K562 (cell line): ENCODE data around the gene DPH2. TPM values are rescaled to one million over a fixed set of nuclear protein-coding genes. Genes with fewer than 3 reads are reported as not detected.

Experiments used
- CEBPB ChIP-seq: fragments of 450-650 bp; IDR thresholded peaks from 2 replicates; pipeline ENCODE4 v1.6.1; 2016; ENCODE audit warnings: missing genetic modification characterization, missing compliant biosample characterization
- HDAC1 ChIP-seq, 2 experiments: fragments of 450-650 bp; IDR thresholded peaks; 2 replicates each; pipeline ENCODE4 v1.6.1; 2016 to 2017; ENCODE audit warnings: inconsistent platforms in 1 of 2, mild to moderate bottlenecking in 1 of 2, moderate library complexity in 1 of 2
- MEF2D ChIP-seq: conservative IDR thresholded peaks from 2 replicates; pipeline ENCODE4 v1.6.1; 2016; ENCODE audit warnings: low read depth, missing genetic modification characterization, missing compliant biosample characterization
- MTF1 ChIP-seq: fragments of 250-450 bp; sonication (Bioruptor Pico); IDR thresholded peaks from 2 replicates; pipeline ENCODE4 v1.9.0; 2021; ENCODE audit warnings: moderate library complexity, mild to moderate bottlenecking, inconsistent platforms, borderline replicate concordance
- NFIC ChIP-seq: fragments of 450-650 bp; IDR thresholded peaks from 2 replicates; pipeline ENCODE4 v1.6.1; 2017; ENCODE audit warnings: mild to moderate bottlenecking, inconsistent platforms
- POLR2A ChIP-seq: fragments of 450-650 bp; conservative IDR thresholded peaks from 2 replicates; pipeline ENCODE4 v1.6.1; 2016
- RBBP5 ChIP-seq: fragments of 200-600 bp; sonication (generic); IDR thresholded peaks from 2 replicates; pipeline ENCODE4 v1.6.1; 2012; ENCODE audit warnings: borderline replicate concordance, mild to moderate bottlenecking, low read length, control low read depth, inconsistent platforms; ENCODE audit not compliant: insufficient read depth, poor library complexity, severe bottlenecking
- SIN3A ChIP-seq, 2 experiments: fragments of 150-350 bp in 1 of 2; IDR thresholded peaks; 2 replicates each; pipeline ENCODE4 v1.6.1; 2011 to 2016; ENCODE audit warnings: borderline replicate concordance in 2 of 2, low read depth in 2 of 2, low read length in 2 of 2, mild to moderate bottlenecking in 2 of 2, moderate library complexity in 2 of 2; ENCODE audit not compliant: control insufficient read depth in 1 of 2
- SMARCC2 ChIP-seq: fragments of 450-650 bp; IDR thresholded peaks from 2 replicates; pipeline ENCODE4 v1.6.1; 2017; ENCODE audit warnings: antibody characterized with exemption, moderate library complexity, mild to moderate bottlenecking, low read depth
- SPI1 ChIP-seq: IDR thresholded peaks from 2 replicates; pipeline ENCODE4 v1.6.1; 2011; ENCODE audit warnings: low read depth, low read length, control low read depth, borderline replicate concordance
- YBX1 ChIP-seq: fragments of 450-650 bp; IDR thresholded peaks from 2 replicates; pipeline ENCODE4 v1.7.1; 2016; ENCODE audit warnings: mild to moderate bottlenecking
- ZNF253 ChIP-seq: fragments of 250-450 bp; sonication (Bioruptor Pico); conservative IDR thresholded peaks from 2 replicates; pipeline ENCODE4 v1.6.1; 2021; ENCODE audit warnings: mild to moderate bottlenecking
- ZNF778 ChIP-seq: fragments of 450-650 bp; formaldehyde crosslinking; IDR thresholded peaks from 2 replicates; pipeline ENCODE4 v1.4.0; 2020; ENCODE audit warnings: mild to moderate bottlenecking, moderate library complexity
- polyA plus RNA-seq, 8 experiments: library from polyadenylated mRNA; depleted of rRNA in 4 of 8; stranded (reverse) in 5 of 8; unstranded in 3 of 8; fragments of >200 nt; fragmentation: Nextera tagmentation in 2 of 8; fragmentation: Illumina TruSeq in 1 of 8; extraction: Ambion mirVana in 2 of 8; extraction: Trizol in 1 of 8; gene quantifications; 2 replicates each; pipeline versions ENCODE4 v1.2.1 to v1.2.3, GENCODE V29; 2011 to 2014; ENCODE audit warnings: inconsistent platforms in 1 of 8, missing spikeins in 1 of 8
- total RNA-seq, 7 experiments: library from RNA; depleted of rRNA in 6 of 7; stranded (reverse); fragments of >200 nt in 6 of 7; fragmentation: Illumina TruSeq in 2 of 7; extraction: Trizol in 2 of 7; gene quantifications; 2 replicates each; pipeline versions ENCODE4 v1.2.1 to v1.2.3, GENCODE V29; 2011 to 2021; ENCODE audit warnings: low replicate concordance in 1 of 7
- TF ChIP-seq, protein P1 (sequence below), 2 experiments: fragments of 450-650 bp in 1 of 2; sonication (generic) in 1 of 2; formaldehyde crosslinking in 1 of 2; IDR thresholded peaks; 2 replicates each; pipeline versions ENCODE4 v1.7.1 to v1.9.0; 2016 to 2022; ENCODE audit warnings: inconsistent platforms in 1 of 2, mild to moderate bottlenecking in 1 of 2, missing genetic modification reagents in 1 of 2
- TF ChIP-seq, protein P2 (sequence below): fragments of 450-650 bp; IDR thresholded peaks from 2 replicates; pipeline ENCODE4 v1.6.1; 2016; ENCODE audit warnings: antibody characterized with exemption

The DPH2 gene
- total and polyA plus RNA-seq, 9 of the 15 experiments (the other 6 are each of a cell fraction or from before 2014, with no cell fraction given) = 17.9 to 94.1 (median 68.1) TPM

DNA sequence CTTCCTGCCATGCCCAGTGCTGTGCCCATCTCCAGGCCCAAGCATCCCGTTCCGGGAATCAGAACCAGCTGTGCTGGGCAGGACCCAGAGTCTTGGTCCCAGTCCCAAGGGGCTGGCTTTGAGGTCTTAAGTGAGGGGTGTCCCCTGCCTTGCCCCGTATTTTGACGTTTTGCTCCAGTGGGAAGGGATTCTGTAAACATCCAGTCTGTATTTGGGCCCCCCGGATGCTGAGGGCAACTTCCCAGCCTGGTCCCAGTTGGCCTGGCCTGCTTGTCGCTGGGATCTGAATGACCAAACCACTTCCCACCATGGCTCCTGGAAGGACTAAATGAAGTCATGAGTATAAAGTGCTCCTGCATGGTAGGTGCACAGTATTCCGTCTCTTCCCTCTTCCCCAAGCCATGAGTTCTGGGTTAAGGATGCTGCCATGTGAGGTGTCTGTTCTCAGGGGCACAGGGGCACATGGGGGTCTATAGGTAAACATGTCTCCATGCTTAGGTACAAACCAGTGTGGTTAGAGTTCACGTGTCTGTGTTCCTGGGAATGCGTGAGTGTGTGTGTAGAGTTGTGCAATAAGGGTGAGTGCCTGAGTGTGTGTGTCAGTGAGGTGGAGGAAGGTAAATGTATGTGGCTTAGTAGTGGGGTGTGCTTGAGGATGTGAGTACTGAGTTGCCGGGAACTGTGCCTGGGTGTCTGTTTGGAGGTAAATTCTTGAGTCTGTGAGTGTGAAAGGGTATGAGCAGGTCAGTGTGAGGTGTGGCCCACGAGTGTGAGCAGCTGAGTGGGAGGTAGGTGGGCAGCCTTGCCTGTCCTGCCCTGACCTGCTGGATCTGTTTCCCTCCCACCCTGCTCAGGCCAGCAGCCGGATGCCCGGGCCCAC, 10.7 kb downstream of the DPH2 start (continued):
- TF ChIP-seq, protein P1, sequence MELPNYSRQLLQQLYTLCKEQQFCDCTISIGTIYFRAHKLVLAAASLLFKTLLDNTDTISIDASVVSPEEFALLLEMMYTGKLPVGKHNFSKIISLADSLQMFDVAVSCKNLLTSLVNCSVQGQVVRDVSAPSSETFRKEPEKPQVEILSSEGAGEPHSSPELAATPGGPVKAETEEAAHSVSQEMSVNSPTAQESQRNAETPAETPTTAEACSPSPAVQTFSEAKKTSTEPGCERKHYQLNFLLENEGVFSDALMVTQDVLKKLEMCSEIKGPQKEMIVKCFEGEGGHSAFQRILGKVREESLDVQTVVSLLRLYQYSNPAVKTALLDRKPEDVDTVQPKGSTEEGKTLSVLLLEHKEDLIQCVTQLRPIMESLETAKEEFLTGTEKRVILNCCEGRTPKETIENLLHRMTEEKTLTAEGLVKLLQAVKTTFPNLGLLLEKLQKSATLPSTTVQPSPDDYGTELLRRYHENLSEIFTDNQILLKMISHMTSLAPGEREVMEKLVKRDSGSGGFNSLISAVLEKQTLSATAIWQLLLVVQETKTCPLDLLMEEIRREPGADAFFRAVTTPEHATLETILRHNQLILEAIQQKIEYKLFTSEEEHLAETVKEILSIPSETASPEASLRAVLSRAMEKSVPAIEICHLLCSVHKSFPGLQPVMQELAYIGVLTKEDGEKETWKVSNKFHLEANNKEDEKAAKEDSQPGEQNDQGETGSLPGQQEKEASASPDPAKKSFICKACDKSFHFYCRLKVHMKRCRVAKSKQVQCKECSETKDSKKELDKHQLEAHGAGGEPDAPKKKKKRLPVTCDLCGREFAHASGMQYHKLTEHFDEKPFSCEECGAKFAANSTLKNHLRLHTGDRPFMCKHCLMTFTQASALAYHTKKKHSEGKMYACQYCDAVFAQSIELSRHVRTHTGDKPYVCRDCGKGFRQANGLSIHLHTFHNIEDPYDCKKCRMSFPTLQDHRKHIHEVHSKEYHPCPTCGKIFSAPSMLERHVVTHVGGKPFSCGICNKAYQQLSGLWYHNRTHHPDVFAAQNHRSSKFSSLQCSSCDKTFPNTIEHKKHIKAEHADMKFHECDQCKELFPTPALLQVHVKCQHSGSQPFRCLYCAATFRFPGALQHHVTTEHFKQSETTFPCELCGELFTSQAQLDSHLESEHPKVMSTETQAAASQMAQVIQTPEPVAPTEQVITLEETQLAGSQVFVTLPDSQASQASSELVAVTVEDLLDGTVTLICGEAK (IDR thresholded peaks at IDR 0.05) = no peak
- TF ChIP-seq, protein P1 (CRISPR knock-in tag; IDR thresholded peaks at IDR 0.05) = no peak
- peak; percentile 5 for TF ChIP-seq RBBP5
- TF ChIP-seq YBX1 = no peak
- TF ChIP-seq CEBPB (tag) = peak; percentile 94
- TF ChIP-seq SPI1 = 0 out of 2 replicates have a peak, but pooled peaks have one; percentile 2
- TF ChIP-seq MTF1 = no peak
- TF ChIP-seq SMARCC2 = no peak
- TF ChIP-seq HDAC1 (IDR thresholded peaks at IDR 0.05) = peak in 1 of 2 experiments; percentile 29; a peak in 1 of 4 replicates
- 0 out of 2 replicates have a peak, but pooled peaks have one; percentile 27 for TF ChIP-seq POLR2A
- TF ChIP-seq, protein P2, sequence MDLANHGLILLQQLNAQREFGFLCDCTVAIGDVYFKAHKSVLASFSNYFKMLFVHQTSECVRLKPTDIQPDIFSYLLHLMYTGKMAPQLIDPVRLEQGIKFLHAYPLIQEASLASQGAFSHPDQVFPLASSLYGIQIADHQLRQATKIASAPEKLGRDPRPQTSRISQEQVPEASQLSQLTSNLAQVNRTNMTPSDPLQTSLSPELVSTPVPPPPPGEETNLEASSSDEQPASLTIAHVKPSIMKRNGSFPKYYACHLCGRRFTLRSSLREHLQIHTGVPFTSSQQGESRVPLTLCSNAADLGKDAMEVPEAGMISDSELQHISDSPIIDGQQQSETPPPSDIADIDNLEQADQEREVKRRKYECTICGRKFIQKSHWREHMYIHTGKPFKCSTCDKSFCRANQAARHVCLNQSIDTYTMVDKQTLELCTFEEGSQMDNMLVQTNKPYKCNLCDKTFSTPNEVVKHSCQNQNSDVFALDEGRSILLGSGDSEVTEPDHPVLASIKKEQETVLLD = peak; percentile 45; the same call in 1 of the 2 replicates
- TF ChIP-seq ZNF778 = no peak
- no peak for TF ChIP-seq MEF2D
- no peak for TF ChIP-seq NFIC
- peak in 1 of 2 experiments; percentile 46; a peak in 1 of 4 replicates for TF ChIP-seq SIN3A (IDR thresholded peaks at IDR 0.05; ENCODE audit: borderline replicate concordance in 2 of 2, control insufficient read depth in 1 of 2, low read depth in 2 of 2, low read length in 2 of 2)
- no peak for TF ChIP-seq ZNF253
